Measurements from ENCODE around the gene L1CAM.

GRCh38 chrX:153935326-153935851 lies 49.4 kb upstream of the L1CAM start:
- TF ChIP-seq EZH2phosphoT487 (IDR thresholded peaks at IDR 0.05; ENCODE audit: borderline replicate concordance, low read depth) (no peak), CTCF (IDR thresholded peaks at IDR 0.05) (no peak), YY1 (IDR thresholded peaks at IDR 0.05; ENCODE audit: low read depth) (no peak), NFIC (IDR thresholded peaks at IDR 0.05; ENCODE audit: borderline replicate concordance) (no peak), USF2 (IDR thresholded peaks at IDR 0.05; ENCODE audit: borderline replicate concordance, low read depth, low read length) (no peak), MAX (IDR thresholded peaks at IDR 0.05; ENCODE audit: low read depth) (peak; percentile 35; the same call in 1 of the 2 replicates), POLR2AphosphoS5 (IDR thresholded peaks at IDR 0.05; ENCODE audit: low read depth, low read length) (no peak), TEAD4 (IDR thresholded peaks at IDR 0.05; ENCODE audit: borderline replicate concordance, insufficient read depth) (no peak), TCF12 (IDR thresholded peaks at IDR 0.05) (no peak), SMC3 (IDR thresholded peaks at IDR 0.05; ENCODE audit: low read depth, low read length) (no peak), GABPA (IDR thresholded peaks at IDR 0.05; ENCODE audit: low read depth) (no peak), RXRA (IDR thresholded peaks at IDR 0.05; ENCODE audit: borderline replicate concordance, low read depth) (no peak)

All from SK-N-SH (cell line).